ENCODE data around the gene ZBTB42.

The ZBTB42 gene

GRCh38 chr14:104804481-104805325 lies 3.8 kb downstream of the ZBTB42 start:
- no peak for DNase-seq (ENCODE audit: low spot score)
- in situ Hi-C loops (cut with MboI; ENCODE audit: low sequenced_read_pairs, unreplicated experiment) = no loop called here
- TF ChIP-seq, protein P1, sequence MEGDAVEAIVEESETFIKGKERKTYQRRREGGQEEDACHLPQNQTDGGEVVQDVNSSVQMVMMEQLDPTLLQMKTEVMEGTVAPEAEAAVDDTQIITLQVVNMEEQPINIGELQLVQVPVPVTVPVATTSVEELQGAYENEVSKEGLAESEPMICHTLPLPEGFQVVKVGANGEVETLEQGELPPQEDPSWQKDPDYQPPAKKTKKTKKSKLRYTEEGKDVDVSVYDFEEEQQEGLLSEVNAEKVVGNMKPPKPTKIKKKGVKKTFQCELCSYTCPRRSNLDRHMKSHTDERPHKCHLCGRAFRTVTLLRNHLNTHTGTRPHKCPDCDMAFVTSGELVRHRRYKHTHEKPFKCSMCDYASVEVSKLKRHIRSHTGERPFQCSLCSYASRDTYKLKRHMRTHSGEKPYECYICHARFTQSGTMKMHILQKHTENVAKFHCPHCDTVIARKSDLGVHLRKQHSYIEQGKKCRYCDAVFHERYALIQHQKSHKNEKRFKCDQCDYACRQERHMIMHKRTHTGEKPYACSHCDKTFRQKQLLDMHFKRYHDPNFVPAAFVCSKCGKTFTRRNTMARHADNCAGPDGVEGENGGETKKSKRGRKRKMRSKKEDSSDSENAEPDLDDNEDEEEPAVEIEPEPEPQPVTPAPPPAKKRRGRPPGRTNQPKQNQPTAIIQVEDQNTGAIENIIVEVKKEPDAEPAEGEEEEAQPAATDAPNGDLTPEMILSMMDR (IDR thresholded peaks at IDR 0.05; ENCODE audit: borderline replicate concordance, control extremely low read depth, extremely low read depth, insufficient read depth, missing control alignments) = no peak

DNA sequence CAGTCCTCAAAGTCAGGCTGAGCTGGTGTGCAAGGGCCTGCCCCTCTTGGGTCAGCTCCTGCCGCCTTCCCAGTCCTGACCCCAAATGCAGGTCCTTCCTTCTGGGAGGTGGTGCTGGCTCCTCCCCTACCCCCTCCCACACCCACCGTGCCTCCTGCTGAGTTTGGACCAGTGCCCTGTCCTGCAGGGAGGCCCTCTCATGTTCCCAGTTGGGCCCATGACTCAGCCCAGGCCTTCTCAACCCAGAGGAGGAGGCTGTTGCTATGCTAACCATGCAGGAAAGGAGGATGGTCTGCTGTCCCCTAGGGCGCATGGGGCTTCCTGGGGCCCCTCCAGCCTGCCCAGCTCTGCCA lies 4.4 kb downstream of the ZBTB42 start:
- in situ Hi-C loops (cut with MboI; ENCODE audit: low sequenced_read_pairs, unreplicated experiment) = no loop called here
- no peak for DNase-seq (ENCODE audit: low spot score)
- TF ChIP-seq, protein P1 (IDR thresholded peaks at IDR 0.05; ENCODE audit: borderline replicate concordance, control extremely low read depth, extremely low read depth, insufficient read depth, missing control alignments) = no peak

DNA sequence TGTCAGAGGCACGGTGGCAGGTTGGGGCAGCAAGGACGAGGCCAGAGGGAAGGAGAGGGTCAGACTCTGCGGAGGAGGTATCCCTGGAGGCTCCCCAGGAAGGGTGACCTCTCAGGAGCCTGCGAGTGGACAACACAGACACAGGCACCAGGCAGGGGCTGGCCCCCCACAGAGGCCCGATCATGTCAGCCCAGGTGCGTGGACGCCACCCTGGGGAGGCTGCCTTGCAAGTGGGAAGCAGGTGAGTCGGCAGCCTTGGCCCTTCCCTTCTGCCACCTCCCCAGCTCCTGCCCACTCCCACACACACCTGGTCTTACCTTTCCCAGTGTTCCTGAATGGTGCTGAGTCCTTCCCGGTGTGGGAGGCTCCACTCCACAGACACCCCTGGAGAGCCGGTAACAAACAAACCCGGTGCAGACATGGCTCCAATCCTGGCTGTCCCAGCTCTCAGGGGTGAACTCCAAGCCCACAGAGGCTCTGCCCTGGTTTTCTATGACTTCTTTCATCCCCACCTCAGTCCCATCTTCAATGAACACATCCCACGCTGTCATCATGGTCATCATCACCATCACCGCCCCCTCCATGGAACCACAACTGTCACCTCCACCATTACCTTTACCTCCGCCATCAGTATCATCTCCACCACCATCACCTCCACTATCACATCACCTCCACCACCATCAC lies 5.2 kb downstream of the ZBTB42 start:
- TF ChIP-seq, protein P1 (IDR thresholded peaks at IDR 0.05; ENCODE audit: borderline replicate concordance, control extremely low read depth, extremely low read depth, insufficient read depth, missing control alignments) = no peak
- in situ Hi-C loops (cut with MboI; ENCODE audit: low sequenced_read_pairs, unreplicated experiment) = no loop called here
- DNase-seq (ENCODE audit: low spot score) = no peak

- in situ Hi-C loops (cut with MboI; ENCODE audit: low sequenced_read_pairs, unreplicated experiment) = no loop called here
- no peak for DNase-seq (ENCODE audit: low spot score)
- TF ChIP-seq, protein P1 (IDR thresholded peaks at IDR 0.05; ENCODE audit: borderline replicate concordance, control extremely low read depth, extremely low read depth, insufficient read depth, missing control alignments) = no peak
These were observed 5.9 kb downstream of the ZBTB42 start for GRCh38 chr14:104806625-104807465.

DNA sequence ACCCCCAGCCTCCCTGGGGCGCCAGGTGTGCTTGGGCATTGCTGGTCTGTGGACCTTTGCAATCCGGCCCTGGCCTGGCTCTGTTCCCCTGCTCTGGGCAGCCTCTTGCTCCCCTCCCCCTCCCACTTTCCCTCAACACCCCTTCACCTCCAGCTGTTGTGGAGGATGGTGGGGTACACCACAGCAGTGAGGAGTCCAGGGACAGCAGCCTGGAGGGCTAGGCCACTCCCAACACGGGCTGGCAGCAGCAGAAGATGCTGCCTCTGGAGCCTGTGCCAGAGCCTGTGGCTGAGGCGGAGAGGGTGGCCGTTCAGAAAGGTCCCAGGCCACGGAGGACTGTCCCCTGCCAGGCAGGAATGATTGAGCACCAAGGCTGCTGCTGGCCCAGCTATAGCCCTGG lies 7.6 kb downstream of the ZBTB42 start:
- in situ Hi-C loops (cut with MboI; ENCODE audit: low sequenced_read_pairs, unreplicated experiment) = no loop called here
- DNase-seq (ENCODE audit: low spot score) = no peak
- TF ChIP-seq, protein P1 (IDR thresholded peaks at IDR 0.05; ENCODE audit: borderline replicate concordance, control extremely low read depth, extremely low read depth, insufficient read depth, missing control alignments) = no peak

DNA sequence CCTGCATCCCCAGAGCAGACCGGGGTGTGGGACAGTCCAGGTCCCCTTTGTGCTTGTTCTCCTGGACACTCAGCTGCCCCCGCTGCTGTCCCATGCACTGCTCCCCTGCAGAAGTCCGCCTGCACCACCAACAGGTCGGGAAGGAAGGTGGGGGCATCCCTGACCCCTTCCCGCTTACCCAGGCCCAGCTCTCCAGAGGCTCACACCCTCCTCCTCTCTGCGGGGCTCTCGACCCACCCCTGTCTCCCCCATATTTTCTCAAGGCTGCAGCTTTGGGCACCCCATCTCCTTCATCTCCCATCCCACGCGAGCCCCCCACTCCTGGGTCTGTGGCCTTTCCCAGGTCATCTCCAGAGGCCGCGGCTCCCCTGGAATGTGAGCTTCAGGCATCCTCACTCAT lies 9.4 kb downstream of the ZBTB42 start:
- DNase-seq (ENCODE audit: low spot score) = no peak
- in situ Hi-C loops (cut with MboI; ENCODE audit: low sequenced_read_pairs, unreplicated experiment) = no loop called here
- TF ChIP-seq, protein P1 (IDR thresholded peaks at IDR 0.05; ENCODE audit: borderline replicate concordance, control extremely low read depth, extremely low read depth, insufficient read depth, missing control alignments) = no peak
